ENCODE results near the gene LRRC56. TPM values are rescaled to one million over a fixed set of nuclear protein-coding genes. Genes with fewer than 3 reads are reported as not detected.

Gene LRRC56
- polyA plus RNA-seq, 1 donor, result 2.4 TPM

DNA sequence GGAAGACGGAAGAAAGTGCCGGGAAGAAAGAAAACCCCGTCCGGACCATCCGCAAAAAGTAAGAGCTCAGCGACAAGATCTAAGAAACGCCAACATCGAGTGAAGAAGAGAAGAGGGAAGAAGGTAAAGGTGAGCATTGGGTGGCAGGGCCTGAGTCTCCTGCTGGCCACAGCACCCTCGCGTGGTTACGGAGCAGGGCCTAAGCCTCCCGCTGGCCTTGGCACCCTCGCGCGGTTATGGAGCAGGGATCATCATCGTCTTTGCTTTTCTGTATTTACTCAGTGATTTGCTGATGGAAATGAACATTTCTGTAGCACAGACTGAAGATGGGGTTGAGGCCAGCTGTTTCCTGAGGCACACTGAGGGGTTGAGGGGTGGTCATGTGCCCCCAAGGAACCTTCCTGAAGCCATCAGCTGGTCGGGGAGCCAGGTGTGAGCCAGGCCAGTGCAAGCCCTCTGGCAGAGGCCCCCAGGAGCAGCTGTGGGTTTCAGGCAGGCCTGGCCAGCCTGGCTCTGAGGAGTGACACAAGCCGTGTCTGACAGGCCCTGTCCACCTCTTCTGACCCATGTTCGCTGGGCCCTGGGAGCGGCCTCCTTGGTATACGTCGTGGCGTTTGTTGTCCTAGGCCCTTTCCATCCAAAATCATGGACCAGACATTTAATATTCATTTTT is 64.4 kb downstream of the LRRC56 start:
- Histone ChIP-seq H3K4me3 (ENCODE audit: low read length) (no peak overlapping the region), H3K36me3 (ENCODE audit: control insufficient read depth, insufficient read depth, low read length) (peaks cover 88% of the 10 kb centered on the region), H3K27me3 (ENCODE audit: control insufficient read depth, insufficient read depth, low read length) (no peaks in the 10 kb centered on the region), H3K4me1 (ENCODE audit: control insufficient read depth, insufficient read depth, low read length) (no peaks in the 10 kb centered on the region), H3K27ac (ENCODE audit: low read length) (no peak overlapping the region), H3K9me3 (ENCODE audit: control insufficient read depth, low read depth, low read length) (no peaks in the 10 kb centered on the region)
- DNase-seq, result no peak
- WGBS (ENCODE audit: insufficient coverage, low lambda C conversion rate), result 100% methylated on average over 1 of the region's 23 CpGs

DNA sequence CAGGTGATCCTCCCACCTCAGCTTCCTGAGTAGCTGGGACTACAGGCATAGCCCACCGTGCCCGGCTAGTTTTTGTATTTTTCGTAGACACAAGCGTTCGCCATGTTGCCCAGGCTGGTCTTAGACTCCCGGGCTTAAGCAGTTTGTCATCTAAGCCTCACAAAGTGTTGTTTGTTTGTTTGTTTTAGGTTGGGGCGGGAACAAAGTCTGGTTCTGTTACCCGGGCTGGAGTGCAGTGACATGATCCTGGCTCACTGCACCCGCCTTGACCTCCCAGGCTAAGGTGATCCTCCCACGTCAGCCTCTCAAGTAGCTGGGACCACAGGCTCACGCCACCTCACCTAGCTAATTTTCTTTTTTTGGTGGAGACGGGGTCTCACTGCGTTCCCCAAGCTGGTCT is 65.8 kb downstream of the LRRC56 start:
- no peak overlapping the region for H3K27ac ChIP-seq (ENCODE audit: low read length)
- peaks cover 3% of the 10 kb centered on the region for H3K9me3 ChIP-seq (ENCODE audit: control insufficient read depth, low read depth, low read length)
- no peak for DNase-seq
- WGBS (ENCODE audit: insufficient coverage, low lambda C conversion rate), result 74% methylated on average over 4 of the region's 13 CpGs
- H3K4me3 ChIP-seq (ENCODE audit: low read length), result no peak overlapping the region
- no peaks in the 10 kb centered on the region for H3K4me1 ChIP-seq (ENCODE audit: control insufficient read depth, insufficient read depth, low read length)
- no peaks in the 10 kb centered on the region for H3K27me3 ChIP-seq (ENCODE audit: control insufficient read depth, insufficient read depth, low read length)
- peaks cover 88% of the 10 kb centered on the region for H3K36me3 ChIP-seq (ENCODE audit: control insufficient read depth, insufficient read depth, low read length)

Other genes with a start within 250 kb of the LRRC56 start
- gene PGGHG, start 248.4 kb upstream of the LRRC56 start, polyA plus RNA-seq, result 53.8 TPM
- gene IFITM5, start 238.0 kb upstream of the LRRC56 start, polyA plus RNA-seq, result 0.10 TPM
- 51.7 TPM for gene IFITM2, start 229.7 kb upstream of the LRRC56 start, polyA plus RNA-seq
- gene IFITM1, start 223.5 kb upstream of the LRRC56 start, polyA plus RNA-seq, result 137 TPM
- gene IFITM3, start 216.7 kb upstream of the LRRC56 start, polyA plus RNA-seq, result 250 TPM
- 24.0 TPM for gene B4GALNT4, start 168.0 kb upstream of the LRRC56 start, polyA plus RNA-seq
- 71.6 TPM for gene PKP3, start 143.3 kb upstream of the LRRC56 start, polyA plus RNA-seq
- gene SIGIRR, start 122.5 kb upstream of the LRRC56 start, polyA plus RNA-seq, result 84.9 TPM
- gene ANO9, start 95.5 kb upstream of the LRRC56 start, polyA plus RNA-seq, result 169 TPM
- gene PTDSS2, start 87.2 kb upstream of the LRRC56 start, polyA plus RNA-seq, result 21.1 TPM
- 85.4 TPM for gene RNH1, start 30.3 kb upstream of the LRRC56 start, polyA plus RNA-seq
- gene HRAS, start 2.0 kb upstream of the LRRC56 start, polyA plus RNA-seq, result 28.3 TPM
- gene LMNTD2, start 23.2 kb downstream of the LRRC56 start, polyA plus RNA-seq, result 4.6 TPM
- gene RASSF7, start 23.4 kb downstream of the LRRC56 start, polyA plus RNA-seq, result 45.4 TPM
- gene PHRF1, start 38.9 kb downstream of the LRRC56 start, polyA plus RNA-seq, result 40.5 TPM
- gene IRF7, start 78.4 kb downstream of the LRRC56 start, polyA plus RNA-seq, result 16.7 TPM
- gene CDHR5, start 87.4 kb downstream of the LRRC56 start, polyA plus RNA-seq, result 763 TPM
- 131 TPM for gene SCT, start 89.7 kb downstream of the LRRC56 start, polyA plus RNA-seq
- gene DRD4, start 99.7 kb downstream of the LRRC56 start, polyA plus RNA-seq, result 1.3 TPM
- gene DEAF1, start 157.7 kb downstream of the LRRC56 start, polyA plus RNA-seq, result 24.1 TPM
- gene TMEM80, start 158.3 kb downstream of the LRRC56 start, polyA plus RNA-seq, result 36.1 TPM
- gene EPS8L2, start 168.7 kb downstream of the LRRC56 start, polyA plus RNA-seq, result 260 TPM
- gene TALDO1, start 209.9 kb downstream of the LRRC56 start, polyA plus RNA-seq, result 92.4 TPM
- gene GATD1, start 240.0 kb downstream of the LRRC56 start, polyA plus RNA-seq, result 58.1 TPM

Measured in large intestine (tissue), 3 donors.